HG03159 (cell line): Measurements from ENCODE around the gene ELMO2.

Experiments
- ATAC-seq: cut with Tn5 transposase; IDR thresholded peaks from one replicate; pipeline ENCODE4 v1.9.1; 2021; ENCODE audit warnings: mild to moderate bottlenecking, moderate library complexity; ENCODE audit not compliant: unreplicated experiment

ELMO2 gene

DNA sequence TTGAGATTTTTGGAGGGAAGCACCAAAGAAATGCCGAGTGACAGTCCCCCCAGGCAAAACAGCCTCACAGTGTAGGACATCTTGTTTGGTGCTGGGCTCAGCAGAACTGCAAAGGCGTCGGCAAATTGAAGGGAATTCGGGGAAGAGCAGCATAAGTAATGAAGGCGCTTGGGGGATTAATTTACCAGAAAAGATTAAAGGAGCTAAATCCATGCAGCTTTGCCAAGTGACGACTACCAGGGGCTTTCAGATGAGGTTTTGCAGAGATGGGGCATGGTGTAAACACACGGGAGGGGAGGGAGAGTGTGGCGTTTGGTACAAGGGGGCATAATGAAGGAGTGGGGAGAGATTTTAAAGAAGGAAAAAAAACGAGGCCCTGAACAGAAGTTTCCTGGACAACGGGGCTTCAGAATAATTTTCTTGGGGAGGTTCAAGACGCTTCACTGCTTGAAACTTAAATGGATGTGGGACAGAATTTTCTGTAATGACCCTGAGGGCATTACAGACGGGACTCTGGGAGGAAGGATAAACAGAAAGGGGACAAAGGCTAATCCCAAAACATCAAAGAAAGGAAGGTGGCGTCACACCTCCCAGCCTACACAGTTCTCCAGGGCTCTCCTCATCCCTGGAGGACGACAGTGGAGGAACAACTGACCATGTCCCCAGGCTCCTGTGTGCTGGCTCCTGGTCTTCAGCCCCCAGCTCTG lies 52.8 kb downstream of the ELMO2 start:
- no peak for ATAC-seq

DNA sequence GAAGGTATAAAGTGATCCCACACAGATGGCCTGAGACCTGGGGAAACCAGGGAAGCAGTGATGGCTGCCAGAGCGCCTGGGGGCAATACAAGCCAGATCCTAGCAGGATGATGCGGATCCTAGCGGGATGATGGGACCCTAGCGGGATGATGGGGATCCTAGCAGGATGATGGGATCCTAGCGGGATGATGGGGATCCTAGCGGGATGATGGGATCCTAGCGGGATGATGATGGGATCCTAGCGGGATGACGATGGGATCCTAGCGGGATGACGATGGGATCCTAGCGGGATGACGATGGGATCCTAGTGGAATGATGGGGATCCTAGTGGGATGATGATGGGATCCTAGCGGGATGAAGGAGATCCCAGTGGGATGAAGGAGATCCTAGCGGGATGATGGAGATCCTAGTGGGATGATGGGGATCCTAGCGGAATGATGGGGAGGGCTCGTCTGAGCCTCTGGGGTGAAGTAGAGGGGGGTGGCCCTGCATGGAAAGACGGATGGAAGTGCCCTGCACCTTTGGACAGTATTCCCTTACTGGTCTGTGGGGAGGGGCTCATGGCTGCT lies 54.0 kb downstream of the ELMO2 start:
- ATAC-seq: no peak

DNA sequence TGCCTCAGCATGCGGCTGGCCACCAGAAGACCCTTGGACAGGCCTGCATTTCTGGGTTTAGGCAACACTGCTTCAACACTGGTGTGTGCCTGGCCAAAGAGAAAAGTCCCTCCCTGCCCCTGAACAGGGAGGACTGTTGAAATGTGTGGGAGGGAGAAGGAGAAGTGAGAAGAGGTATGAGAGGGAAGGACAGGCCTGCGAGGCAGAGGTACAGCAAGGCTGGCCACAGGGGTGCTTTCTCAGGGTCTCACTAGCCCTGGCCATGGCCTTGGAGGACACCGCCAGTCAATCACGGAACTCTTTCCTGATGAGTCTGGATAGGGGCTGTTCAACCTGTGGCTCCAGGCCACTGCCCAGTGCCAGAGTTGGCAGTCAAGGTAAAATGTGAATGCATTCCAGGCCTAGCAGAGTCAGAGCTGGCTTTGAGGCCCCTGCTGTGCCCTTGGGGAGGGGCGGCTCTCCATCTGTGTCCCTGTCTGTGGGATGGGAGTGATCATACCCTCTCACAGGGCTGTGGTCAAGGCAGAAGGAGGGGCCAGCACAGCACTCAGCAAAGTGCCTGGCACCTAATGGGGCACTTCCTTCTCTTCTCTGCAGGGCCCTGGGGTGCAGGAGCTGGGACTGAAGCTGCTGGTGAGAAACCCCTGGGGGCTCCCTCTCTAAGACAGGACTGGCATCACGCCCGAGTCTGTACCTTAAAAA lies 54.9 kb downstream of the ELMO2 start:
- ATAC-seq: no peak

DNA sequence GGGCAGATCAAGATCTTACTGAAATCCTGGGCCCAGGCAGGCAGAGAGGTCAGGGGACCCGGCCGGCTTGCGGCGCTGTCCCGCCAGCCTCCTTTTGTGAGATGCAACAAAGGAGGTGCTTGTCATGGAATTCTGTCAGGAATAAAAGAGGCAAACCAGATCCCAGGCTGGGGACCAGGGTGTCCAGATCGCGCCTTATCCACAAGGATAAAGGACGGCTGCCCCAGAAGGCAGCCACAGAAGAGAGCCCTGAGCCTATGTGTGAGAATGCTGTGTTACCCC lies 55.5 kb downstream of the ELMO2 start:
- no peak for ATAC-seq

DNA sequence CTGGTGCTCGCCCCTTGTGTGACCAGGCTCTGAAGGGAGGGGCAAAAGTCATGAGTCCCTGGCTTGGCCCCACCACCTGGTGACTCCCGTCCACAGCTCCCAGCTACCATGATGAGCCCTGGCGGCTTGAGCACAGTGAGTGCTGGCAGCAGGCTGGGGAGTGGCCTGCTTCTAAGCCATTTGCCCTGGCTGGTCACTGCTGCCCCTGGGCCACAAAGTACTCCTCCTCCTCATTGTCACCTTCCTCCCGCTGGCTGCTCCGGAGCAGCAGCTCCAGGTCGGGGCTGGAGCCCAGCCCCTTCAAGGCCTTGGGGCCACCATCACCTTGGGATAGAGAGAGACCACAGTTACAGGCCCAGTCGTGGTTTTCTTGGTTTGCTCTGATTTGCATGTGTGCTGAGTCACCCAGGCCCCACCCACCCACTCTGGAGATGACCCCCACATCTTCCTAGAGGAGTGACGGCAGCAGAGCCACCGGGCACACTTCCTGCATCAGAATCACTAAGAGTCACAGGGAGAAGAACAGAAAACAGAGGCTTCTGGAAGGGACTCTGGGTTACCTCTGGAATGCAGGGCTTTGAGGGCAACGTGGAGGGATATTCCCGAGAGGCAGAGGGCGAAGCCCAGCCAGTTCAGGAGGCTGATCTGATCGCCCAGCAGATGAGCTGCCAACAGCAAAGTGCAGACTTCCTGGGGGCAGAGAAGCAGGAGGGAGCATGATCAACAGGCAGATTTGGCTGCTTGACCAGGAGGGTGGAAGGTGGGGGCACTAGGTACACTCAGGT lies 56.0 kb downstream of the ELMO2 start:
- no peak for ATAC-seq

DNA sequence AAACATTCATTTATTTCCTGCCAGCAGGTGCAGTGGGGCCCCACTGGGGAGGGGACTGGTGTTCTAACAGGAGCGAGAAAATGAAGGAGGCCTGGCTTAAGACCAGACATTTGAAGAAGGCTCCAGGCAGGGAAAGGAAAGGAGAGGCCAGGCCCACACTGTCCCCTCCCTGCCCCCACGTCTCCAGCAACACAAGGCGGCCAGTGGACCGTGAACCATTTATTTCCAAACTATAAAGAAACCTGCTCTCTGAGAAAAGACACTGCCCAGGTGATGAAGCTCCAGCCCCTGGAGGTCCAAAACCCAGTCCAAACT lies 56.7 kb downstream of the ELMO2 start:
- ATAC-seq: no peak

DNA sequence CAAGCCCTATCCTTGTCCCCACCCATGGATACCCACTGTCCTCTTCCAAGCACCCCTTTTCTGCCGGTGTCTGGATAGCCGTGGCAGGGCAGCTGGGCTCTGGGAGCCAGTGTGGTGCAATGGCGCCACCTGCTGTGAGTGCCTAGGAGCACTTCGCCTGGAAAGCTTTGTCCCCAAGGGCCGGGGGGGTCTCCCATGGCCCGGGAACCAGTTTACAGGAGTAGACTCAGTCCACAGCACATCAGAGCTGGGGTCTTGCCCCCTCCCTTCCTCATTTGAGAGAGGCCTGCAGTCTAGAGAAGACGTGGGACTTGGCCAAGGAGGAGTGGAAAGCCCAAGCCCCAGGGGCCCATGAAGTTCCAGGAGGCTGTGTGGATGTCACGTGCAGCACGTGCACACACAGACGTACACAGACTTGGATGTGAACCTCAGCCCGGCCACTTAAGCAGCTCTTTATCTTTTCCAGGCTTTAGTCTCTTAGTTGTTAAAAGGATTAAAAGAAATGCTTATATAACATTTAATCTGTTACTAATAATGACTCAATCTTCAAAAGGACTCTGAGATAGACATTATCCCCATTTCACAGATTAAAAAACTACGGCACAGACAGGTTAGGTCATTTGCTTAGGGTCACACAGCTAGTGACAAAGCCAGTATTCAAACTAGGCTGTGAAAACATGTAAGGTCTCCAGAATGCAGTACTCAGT lies 57.2 kb downstream of the ELMO2 start:
- no peak for ATAC-seq

DNA sequence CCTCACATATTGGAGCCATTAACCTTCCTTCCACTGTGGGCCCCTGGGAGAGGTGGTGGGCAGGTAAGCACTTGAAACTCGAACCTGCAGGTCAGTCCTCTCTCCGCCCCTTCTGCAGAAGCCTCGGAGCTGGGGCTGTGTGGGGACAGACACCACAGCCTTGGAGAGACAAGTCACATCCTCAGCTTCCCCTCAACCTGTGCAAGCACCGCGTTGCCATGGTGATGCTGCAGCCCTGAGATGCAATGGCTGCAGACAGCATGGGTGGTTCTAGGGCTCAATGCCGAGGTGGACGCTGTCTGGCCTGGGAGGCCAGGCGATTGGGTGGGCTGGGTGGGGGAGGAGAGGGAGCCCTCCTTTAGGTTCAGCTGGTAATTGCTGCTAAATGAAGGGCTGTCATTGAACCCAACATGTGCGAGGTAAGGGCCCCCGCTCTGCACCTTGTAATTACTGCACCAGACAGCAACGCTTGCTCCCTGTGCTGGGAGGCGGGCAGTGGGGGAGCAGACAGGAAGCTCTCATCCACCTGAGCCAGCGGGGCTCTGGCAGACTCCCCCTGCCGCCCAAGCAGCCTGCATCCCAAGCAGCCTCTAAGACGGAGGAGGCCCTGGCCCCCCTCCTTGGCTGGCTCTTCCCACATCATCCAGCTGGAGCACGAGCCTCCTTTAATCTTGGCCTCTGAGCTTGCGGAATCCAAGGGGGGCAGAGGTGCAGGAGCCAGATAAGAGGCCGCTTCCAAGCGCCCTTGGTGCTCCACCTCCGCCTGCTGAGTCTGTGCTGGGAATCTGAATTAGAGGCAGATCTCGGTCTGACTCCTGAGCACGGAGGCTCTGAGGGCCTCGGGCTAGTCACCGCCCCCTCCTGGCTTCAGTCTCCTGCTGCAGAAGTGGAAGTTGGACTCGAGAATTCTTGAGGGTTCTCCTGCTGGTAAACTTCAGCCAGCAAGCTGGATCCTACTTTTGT lies 58.3 kb downstream of the ELMO2 start:
- ATAC-seq: no peak

DNA sequence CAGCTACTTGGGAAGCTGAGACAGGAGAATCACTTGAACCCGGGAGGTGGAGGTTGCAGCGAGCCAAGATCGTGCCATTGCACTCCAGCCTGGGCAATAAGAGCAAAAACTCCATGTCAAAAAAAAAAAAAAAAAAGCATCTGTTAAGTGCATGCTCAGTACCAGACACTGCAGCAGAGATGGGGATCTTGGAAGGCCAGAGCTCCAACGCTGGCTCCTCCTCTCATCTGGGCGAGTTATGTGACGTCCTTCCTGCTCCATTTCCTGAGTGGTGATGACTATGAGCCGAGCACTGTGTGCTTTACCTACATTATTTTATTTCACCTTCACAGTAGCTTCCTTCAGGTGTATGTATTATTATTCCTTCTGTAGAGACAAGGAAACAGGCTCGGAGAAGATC lies 59.6 kb downstream of the ELMO2 start:
- no peak for ATAC-seq

DNA sequence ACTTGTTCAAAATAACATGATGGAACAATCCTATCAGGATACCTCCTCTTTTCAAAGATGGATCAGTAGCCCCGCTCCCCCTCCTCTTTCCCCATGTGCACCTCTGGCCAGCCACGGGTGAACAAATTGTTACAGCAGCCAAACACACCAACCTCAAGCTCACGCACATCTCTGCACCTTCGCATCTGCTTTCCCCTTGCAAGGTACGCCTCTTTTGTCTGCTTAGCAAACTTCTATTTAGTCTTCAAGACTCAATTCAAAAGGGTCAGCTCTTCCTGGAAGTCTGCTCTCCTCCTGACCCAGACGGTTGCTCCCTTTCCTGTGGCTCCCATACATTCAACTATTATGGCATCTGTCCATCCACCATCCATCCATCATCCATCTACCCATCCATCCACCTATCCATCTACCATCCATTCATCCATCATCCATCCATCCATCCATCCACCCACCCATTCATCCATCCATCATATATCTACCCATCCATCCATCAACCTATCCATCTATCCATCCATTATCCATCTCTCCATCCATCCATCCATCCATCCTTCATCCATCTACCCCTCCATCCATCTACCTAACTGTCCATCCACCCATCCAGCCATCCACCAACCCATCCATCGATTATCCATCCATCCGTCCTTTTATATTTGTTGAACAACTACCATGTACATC lies 61.8 kb downstream of the ELMO2 start:
- no peak for ATAC-seq

DNA sequence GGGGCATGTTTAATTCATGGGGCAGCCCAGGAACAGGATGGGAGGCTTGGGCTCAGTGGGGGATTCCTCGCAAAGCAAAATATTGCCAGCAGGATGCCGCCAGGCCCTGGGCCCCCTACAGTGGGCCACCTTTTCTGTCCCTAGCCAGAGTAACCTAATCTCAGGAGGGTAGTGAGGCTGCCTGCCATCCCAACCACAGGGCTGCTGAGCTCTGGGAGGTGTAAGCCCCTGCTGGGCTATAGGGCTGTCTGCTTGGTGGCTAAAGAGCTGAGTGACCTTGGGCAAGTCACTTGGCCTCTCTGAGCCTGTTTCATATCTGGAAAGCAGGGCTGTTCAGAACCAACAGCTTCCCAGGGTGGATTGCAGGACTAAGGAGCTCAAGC lies 62.4 kb downstream of the ELMO2 start:
- ATAC-seq: no peak

DNA sequence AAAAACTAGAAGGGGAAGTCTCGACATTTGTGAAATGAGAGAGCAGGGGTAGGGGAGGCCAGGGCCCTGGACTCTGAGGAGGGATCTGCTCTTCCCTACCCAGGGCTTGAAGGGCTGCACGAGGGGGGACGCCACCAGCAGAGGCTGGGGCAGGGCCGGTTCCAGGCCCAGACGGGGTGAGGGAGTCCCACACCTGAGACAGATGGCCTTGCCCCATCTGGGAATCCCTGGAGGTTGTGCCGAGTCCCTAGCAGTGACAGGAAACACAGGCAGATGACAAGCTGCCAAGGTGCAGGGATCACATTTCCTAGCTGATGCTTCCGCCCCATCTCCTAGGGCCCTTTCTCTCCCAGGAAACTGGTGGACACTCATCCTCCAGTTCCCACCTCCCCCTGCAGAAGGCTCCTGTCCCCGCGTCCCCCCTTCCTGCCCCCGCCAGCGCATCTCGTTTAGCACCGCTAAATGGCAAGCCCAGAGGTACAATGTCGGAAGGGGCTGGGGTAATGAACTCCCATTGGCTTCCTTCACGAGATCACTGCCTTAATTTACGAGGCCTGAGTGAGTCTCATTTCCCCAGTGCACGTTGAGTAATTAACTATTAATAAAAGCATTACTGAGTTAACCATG lies 63.0 kb downstream of the ELMO2 start:
- no peak for ATAC-seq

DNA sequence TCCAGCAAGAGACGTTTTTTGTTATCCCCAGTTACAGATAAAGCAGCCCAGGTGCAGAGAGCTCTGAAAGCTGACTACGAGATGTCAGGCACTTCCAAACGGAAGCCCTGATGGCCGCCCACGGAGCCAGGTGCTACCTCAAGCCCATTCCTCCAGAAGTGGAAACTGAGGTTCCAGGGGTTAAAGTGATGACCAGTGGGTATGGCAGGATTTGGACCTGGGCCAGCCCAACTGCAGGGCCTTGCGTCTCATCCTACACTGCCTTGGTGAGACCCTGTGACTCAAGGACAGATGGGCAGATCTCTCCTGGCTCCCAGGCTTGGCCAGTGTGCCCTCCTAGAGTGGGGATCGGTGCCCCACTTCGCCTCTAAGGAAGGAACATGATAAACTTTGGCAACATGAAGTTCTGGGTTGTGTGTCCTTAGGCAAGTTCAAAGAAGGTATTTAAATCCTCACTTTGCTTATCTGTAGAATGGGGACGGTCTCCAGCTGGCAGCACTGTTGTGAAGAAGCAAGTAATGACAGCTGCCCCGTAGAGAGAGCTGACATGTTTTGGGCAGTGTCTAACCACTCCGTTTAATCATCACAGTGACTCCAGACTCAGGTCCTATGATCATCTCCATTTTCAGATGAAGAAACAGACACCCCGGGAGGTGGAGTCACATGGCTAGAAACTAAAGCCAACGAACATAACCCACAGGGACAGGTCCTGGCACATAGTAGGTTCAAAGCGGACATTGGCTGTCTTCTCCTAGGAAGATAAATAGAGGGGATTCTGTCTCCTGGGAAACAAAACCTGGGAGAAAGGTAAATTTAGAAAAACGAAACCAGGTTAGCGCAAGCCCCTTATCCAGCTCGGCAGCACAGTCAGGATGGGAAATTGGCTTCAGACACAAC lies 63.7 kb downstream of the ELMO2 start:
- no peak for ATAC-seq

DNA sequence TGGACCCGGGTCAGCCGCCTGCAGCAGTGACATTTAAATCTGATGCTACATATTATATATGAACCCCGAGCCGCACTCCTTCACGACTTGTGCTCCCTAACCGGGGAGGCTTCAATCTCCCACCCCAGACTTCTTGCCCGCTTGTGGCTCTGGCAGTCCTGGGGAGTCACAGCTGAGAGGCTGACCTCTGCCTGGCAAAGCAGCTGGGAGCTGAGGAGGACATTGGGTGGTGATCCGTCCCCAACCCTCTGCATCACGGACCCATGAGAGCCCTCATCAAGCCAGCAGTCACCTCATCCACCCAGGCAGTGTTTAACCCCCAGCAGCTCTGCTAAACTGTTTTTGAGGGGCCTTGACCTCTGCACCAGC lies 64.4 kb downstream of the ELMO2 start:
- ATAC-seq: no peak

DNA sequence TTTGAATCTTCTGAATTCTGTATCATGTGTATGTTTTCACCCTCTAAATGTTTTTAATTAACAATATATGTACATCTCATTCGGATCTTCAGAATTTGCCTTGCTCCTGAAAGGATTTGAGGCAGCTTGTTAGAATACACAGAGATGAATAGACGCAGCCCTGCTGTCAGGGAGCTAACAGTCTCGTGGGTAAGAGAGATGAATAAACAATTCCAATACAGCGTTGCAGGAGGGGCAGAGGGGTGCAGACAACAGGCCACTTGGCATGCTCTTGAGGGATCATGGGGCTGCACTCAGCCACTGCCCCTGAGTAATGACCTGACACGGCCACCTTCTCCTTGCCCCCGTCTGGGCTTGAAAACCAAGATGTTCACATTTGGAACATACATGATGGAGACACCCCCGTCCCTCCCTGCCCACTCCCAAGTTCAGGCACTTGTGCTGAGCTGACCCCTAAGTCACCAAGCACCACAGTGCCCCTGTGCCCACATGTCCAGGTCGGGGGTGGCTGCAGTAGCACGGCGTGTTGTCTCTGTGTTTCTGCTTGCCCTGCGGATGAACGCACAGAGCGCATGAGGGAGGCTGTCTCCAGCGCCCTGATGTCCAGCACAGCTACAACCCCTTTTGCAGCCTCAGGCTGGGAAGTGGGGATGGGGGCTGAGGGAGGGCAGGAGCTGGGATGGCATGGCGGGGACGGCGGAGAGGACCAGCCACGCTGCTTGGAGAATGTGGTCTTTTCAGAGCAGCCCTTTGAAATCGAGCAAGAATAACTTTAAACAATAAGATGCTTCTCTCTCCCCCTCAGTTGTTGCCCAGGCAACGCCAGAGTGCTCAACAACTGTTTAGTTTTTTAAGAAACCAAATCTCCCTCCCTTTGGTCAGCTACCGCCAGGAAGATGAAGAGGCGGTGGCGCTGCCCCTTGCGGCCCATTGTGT lies 65.1 kb downstream of the ELMO2 start:
- no peak for ATAC-seq

DNA sequence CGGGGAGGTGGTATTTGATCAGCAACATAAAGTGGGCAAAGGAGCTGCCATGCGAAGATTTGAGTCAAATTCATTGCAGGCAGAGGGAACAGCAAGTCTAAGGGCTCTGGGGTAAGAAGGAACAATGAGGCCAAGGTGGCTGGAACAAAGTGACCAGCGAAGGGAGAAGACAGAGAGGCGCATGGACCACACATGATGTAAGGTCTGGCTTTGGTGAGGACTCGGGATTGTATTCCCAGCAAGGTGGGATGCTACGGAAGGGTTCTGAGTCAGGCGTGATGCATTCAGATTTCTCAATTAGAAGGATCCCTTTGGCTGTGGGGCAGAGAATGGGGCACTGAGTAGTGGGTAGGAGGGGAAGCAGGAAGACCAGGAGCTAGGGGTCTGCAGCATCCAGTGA lies 67.4 kb downstream of the ELMO2 start:
- no peak for ATAC-seq

DNA sequence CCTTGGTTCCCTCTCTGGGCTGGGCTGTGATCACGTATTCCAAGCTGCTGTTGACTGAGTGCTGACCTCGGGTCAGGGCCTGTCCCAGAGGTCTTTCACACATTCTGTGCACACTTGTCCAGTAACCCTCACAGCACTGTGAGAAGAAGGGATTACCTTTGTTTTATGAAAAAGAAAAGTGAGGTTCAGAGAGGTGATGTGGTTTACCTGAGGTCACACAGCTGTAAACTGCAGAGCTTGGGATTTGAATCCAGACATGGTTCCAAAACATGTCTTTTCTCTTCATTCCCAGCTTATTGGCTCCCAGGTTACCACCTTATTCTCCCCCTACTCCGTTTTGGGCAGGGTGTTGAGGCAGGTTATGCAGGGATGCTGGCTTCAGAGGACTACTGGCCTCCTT lies 69.7 kb downstream of the ELMO2 start:
- no peak for ATAC-seq
